PC-9 (cell line): Measurements from ENCODE around the gene FERMT2.

Experiments
- CTCF ChIP-seq: fragments of 200-600 bp; sonication (generic); conservative IDR thresholded peaks from 2 replicates; pipeline ENCODE4 v1.6.1; 2017; ENCODE audit warnings: mixed run types, antibody characterized with exemption, mild to moderate bottlenecking, moderate library complexity
- EZH2 ChIP-seq: fragments of 200-600 bp; sonication (generic); IDR thresholded peaks from 2 replicates; pipeline ENCODE4 v1.8.0; 2017; ENCODE audit warnings: antibody characterized with exemption, low read depth

DNA sequence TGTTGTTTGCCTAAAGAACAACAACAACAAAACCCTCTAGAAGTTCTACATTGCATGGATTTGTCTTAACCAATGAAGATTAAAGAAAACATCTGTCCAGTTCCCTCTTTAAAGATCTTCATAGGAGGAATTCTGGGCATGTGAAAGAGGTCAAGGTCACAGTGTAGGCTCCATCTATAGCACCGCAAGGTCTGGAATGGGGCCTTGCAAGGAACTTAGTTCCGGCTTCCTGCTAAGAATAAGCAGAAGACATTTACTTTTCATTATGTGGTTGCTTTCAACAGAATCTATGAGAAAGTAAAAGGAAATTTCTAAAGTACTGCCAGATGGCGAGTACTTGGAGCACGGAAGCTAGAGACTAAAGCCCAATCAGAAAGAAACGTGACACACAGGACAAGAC, 102.2 kb downstream of the FERMT2 start:
- no peak for TF ChIP-seq CTCF
- TF ChIP-seq EZH2: no peak
